PC-3 (cell line): ENCODE data around the gene KIF9.

ENCODE experiments used
- EZH2 ChIP-seq: fragments of 300-600 bp; sonication (generic); IDR thresholded peaks from one replicate; pipeline ENCODE4 v1.6.1; 2017; ENCODE audit warnings: antibody characterized with exemption, mild to moderate bottlenecking, low read length; ENCODE audit not compliant: unreplicated experiment
- TF ChIP-seq, protein P1 (sequence below): fragments of 300-600 bp; sonication (generic); conservative IDR thresholded peaks from 2 replicates; pipeline ENCODE4 v1.5.1; 2017; ENCODE audit warnings: antibody characterized with exemption, low read depth, mild to moderate bottlenecking, low read length

DNA sequence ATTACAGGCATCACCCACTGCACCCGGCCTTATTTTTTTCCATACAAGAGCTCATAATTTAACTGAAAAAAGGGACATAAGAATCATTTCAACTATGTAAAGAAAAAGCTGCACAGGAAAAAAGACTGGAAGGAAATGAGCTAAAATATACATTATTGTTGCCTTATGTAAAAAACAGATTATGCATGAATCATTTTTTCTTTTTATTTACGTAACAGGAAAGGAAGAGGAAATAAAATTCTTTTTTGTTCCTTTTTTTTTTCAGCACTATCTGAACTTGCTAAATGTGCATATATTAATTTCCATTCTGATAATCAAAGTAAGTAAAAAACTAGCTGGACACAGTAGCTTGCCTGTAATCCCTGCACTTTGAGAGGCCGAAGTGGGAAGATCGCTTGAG is 12.1 kb downstream of the KIF9 start:
- TF ChIP-seq, protein P1, sequence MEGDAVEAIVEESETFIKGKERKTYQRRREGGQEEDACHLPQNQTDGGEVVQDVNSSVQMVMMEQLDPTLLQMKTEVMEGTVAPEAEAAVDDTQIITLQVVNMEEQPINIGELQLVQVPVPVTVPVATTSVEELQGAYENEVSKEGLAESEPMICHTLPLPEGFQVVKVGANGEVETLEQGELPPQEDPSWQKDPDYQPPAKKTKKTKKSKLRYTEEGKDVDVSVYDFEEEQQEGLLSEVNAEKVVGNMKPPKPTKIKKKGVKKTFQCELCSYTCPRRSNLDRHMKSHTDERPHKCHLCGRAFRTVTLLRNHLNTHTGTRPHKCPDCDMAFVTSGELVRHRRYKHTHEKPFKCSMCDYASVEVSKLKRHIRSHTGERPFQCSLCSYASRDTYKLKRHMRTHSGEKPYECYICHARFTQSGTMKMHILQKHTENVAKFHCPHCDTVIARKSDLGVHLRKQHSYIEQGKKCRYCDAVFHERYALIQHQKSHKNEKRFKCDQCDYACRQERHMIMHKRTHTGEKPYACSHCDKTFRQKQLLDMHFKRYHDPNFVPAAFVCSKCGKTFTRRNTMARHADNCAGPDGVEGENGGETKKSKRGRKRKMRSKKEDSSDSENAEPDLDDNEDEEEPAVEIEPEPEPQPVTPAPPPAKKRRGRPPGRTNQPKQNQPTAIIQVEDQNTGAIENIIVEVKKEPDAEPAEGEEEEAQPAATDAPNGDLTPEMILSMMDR = no peak
- TF ChIP-seq EZH2 = no peak
